ENCODE measurements around the gene HIVEP1.

HIVEP1 gene

GRCh38 chr6:12012038-12012557 lies at the start of gene HIVEP1:
Gene HIVEP1, plus strand, starts transcription at chr6:12012312. Its CDS starts 3,317 bp downstream, at chr6:12015629.
- DNase-seq (ENCODE audit: low read depth, low spot score): peak; percentile 65

- DNase-seq (ENCODE audit: low read depth, low spot score): no peak
Measured at GRCh38 chr6:11963756-11964500, 48.2 kb upstream of the HIVEP1 start.

GRCh38 chr6:11964729-11965335 lies 47.3 kb upstream of the HIVEP1 start:
- no peak for DNase-seq (ENCODE audit: low read depth, low spot score)

GRCh38 chr6:11965499-11965898 lies 46.6 kb upstream of the HIVEP1 start:
- no peak for DNase-seq (ENCODE audit: low read depth, low spot score)

GRCh38 chr6:11968241-11968806 lies 43.8 kb upstream of the HIVEP1 start:
- DNase-seq (ENCODE audit: low read depth, low spot score): no peak

- peak; percentile 72 for DNase-seq (ENCODE audit: low read depth, low spot score)
Measured at GRCh38 chr6:11969092-11969491, 43.0 kb upstream of the HIVEP1 start.

GRCh38 chr6:11970114-11970513 lies 42.0 kb upstream of the HIVEP1 start:
- DNase-seq (ENCODE audit: low read depth, low spot score): no peak

- DNase-seq (ENCODE audit: low read depth, low spot score): peak; percentile 93
Measured at GRCh38 chr6:11971154-11971553, 41.0 kb upstream of the HIVEP1 start.

- DNase-seq (ENCODE audit: low read depth, low spot score): no peak
Measured at GRCh38 chr6:11972270-11972669, 39.8 kb upstream of the HIVEP1 start.

GRCh38 chr6:11972806-11973205 lies 39.3 kb upstream of the HIVEP1 start:
- no peak for DNase-seq (ENCODE audit: low read depth, low spot score)

GRCh38 chr6:11973238-11973637 lies 38.9 kb upstream of the HIVEP1 start:
- DNase-seq (ENCODE audit: low read depth, low spot score): no peak

- DNase-seq (ENCODE audit: low read depth, low spot score): no peak
Measured at GRCh38 chr6:11974089-11974488, 38.0 kb upstream of the HIVEP1 start.

- no peak for DNase-seq (ENCODE audit: low read depth, low spot score)
Measured at GRCh38 chr6:11975353-11975977, 36.6 kb upstream of the HIVEP1 start.

GRCh38 chr6:11976489-11976888 lies 35.6 kb upstream of the HIVEP1 start:
- DNase-seq (ENCODE audit: low read depth, low spot score): no peak

GRCh38 chr6:11977193-11977592 lies 34.9 kb upstream of the HIVEP1 start:
- DNase-seq (ENCODE audit: low read depth, low spot score): no peak

GRCh38 chr6:11977738-11978137 lies 34.4 kb upstream of the HIVEP1 start:
- DNase-seq (ENCODE audit: low read depth, low spot score): no peak

- no peak for DNase-seq (ENCODE audit: low read depth, low spot score)
Measured at GRCh38 chr6:11978169-11978987, 33.7 kb upstream of the HIVEP1 start.

GRCh38 chr6:11979866-11980265 lies 32.2 kb upstream of the HIVEP1 start:
- DNase-seq (ENCODE audit: low read depth, low spot score): no peak

- peak; percentile 32 for DNase-seq (ENCODE audit: low read depth, low spot score)
Measured at GRCh38 chr6:11983306-11983705, 28.8 kb upstream of the HIVEP1 start.

GRCh38 chr6:11987386-11987785 lies 24.7 kb upstream of the HIVEP1 start:
- DNase-seq (ENCODE audit: low read depth, low spot score): no peak

- no peak for DNase-seq (ENCODE audit: low read depth, low spot score)
Measured at GRCh38 chr6:11989386-11989785, 22.7 kb upstream of the HIVEP1 start.
